GM18498 (cell line): ENCODE results near the gene URAD.
"Not testable (repeated sequence)": the region's sequence is repeated elsewhere in the genome, so short reads cannot be mapped to it uniquely, and the experiment has no call there.

Source experiments
- ATAC-seq: cut with Tn5 transposase; IDR thresholded peaks from one replicate; pipeline ENCODE4 v1.9.1; 2021; ENCODE audit warnings: mild to moderate bottlenecking, moderate library complexity; ENCODE audit not compliant: unreplicated experiment

URAD gene

DNA sequence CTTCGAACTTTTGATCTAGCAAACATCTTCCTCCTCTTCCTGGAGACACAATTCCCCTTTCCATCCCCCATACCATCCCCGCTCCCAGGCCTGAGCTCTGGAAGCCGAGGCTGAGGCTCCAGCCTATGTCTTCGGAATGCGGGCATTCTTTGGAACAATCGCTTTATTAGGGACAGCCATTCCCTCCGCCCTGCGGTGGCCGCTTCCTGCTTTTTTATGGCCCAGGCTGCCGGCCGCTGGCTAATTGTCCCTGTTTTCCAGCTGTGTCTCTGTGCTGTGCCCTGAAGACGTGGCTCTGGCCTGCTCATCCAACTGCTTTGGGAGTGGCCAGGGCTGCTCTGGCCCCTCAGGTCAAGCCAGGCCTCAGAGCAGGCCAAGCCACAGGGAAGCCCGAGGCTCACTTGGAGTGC, 17.3 kb downstream of the URAD start:
- no peak for ATAC-seq

- ATAC-seq = no peak
Measured at GRCh38 chr13:27970382-27971235, 17.9 kb downstream of the URAD start.

DNA sequence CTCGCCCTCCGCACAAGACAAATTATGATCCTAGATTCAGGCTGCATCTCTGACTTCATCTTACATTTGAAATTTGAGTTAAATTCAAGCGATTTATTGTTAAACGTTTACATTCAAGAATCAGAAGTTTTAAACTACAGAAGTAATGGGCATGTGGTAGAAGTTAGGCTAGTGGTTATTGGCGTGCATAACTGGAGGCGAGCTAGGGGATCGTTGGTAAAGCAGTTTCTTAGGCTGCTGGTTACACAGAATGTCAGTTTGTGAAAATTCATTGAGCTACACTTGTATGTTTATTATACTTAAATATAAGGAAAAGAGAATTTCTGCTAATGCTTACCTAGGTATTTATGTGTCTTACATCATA, 18.6 kb downstream of the URAD start:
- no peak for ATAC-seq

DNA sequence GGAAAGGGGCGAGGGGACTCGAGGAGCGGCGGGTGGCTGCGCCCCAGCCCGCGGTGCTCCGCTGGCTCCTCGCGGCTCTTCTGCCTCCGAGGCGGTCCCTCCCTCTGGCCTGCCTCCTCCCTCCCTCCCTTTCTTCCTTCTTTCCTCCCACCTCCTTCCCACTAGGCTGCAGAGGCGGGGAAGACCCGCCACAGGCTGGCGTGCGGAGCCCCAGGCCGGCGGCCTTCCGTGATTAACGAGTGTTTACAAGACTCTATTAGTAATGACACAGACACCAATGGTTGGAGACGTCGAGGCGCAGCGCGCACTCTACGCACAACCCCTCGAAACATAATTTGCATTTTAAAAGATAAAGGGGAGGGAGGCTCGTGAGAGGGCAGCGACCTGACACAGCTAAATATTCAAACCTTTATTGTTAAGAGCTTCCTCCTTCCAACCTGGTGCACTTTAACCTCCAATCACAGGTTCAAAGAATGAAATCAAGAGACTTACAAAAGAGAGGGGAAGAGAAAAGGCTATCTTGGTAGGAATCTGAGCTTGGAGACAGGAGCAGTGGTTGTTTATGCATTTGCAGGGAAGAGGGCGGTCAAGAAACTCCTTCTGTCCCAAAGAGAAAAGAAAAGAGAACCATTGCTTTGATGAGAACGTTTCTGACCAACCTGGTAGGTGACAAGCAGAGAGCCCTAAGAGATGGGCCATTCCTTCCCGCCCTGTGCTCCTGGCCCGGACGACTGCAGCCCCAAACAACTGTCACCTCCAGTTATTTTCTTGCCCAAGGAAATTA, 19.2 kb downstream of the URAD start, which contains the start of gene CDX2:
Gene CDX2 (minus strand): TSS at position 234 of the 784 bp plus-strand sequence. CDS start 309 bp downstream, outside the sequence.
- no peak for ATAC-seq

DNA sequence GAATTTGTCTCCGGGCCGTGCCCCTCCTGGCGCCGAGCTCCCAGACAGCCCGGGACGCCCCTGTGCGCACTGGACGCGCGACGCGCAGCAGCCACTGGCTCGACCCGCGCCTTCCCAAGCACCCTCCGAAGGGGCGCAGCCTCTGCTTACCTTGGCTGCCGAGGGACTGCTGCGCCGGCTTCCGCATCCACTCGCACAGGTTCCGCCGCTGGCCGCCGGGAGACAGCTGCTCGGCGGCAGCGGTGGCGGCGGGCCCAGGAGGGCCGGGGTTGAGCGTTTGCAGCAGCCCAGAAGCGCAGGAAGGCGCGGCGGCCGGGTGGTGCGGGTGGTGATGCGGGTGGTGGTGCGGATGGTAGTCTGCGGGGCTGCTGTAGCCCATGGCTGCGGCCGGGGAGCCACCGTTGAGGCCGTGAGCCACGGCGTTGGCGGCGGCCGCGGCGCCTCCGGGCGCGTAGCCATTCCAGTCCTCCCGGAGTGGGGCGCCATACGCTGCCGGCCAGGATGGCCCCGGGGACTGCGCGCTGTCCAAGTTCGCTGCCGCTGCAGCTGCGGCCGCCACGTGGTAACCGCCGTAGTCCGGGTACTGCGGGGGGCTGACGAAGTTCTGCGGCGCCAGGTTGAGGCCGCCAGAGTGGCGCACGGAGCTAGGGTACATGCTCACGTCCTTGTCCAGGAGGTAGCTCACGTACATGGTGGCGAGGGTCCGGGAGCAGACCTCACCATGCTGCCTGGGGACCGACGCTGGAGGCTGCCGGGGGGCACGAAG, 20.0 kb downstream of the URAD start:
- ATAC-seq = no peak

DNA sequence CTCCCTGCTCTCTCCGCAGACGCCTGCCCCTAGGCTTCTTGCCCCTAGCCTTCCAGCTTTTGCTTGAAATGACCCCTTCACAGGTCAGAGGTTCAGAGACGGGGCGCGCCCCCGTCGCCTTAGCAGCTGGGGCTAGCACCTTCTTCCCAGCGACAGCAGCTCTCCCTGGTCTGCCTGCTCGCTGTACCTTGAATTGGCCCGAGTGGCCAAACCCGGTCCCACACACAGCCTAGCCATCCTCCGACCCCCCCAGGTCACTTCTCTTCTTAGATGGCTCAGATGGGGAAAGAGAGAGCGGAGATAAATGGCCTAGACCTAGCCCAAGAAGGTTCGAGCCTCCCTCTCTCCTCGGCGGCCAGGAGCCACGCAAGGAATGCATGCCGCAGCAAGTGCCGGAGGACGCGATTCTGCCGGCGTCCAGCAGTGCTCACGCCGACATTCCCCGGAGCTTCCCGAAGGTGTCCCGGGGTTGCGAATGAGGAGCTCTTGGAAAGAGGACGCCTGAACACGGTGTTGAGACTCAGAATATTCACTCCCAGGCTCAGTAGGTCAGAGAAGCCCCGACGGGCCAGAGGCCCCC, 20.7 kb downstream of the URAD start:
- ATAC-seq = no peak

DNA sequence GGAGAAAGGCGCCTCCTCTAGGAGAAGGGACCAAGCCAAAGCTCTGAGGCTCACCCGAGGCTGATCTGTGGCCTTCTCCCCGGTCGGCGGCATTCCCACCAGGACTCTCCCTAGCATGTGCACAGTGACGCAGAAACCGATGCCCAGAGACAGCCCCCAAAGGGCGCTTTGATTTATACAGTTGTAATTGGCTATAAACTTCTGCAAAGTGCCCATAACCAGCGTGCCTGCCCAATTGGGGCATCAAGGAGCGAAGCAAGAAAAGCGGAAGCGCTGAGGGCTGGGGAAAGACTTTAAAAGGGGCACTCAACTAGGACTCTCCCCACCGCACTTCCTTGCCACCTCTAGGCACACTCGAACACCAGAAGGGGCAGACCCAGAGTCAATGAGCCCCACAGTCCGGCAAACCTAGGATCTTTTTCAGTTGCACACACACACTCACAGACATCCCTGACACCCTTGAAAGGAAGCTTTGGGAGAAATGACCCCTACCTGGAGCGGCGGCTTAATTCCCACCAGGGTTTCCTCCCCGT, 21.2 kb downstream of the URAD start:
- ATAC-seq = no peak

GRCh38 chr13:27966641-27967202, 21.8 kb downstream of the URAD start:
- no peak for ATAC-seq

GRCh38 chr13:27965740-27966640, 22.5 kb downstream of the URAD start:
- ATAC-seq = no peak

- ATAC-seq = no peak
Measured at GRCh38 chr13:27965343-27965739, 23.2 kb downstream of the URAD start.

- ATAC-seq = no peak
Measured at GRCh38 chr13:27964741-27965323, 23.7 kb downstream of the URAD start.

DNA sequence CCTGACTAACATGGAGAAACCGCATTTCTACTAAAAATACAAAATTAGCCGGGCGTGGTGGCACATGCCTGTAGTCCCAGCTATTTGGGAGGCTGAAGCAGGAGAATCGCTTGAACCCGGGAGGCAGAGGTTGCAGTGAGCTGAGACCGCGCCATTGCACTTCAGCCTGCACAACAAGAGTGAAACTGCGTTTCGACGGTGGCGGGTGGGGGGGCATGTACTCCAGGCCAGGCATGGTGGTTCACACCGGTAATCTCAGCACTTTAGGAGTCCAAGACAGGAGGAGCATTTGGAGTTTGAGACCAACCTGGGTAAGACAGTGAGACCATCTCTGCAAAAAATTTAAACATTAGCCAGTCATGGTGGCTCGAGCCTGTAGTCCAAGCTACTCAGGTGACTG, 24.3 kb downstream of the URAD start:
- not testable (repeated sequence) for ATAC-seq

DNA sequence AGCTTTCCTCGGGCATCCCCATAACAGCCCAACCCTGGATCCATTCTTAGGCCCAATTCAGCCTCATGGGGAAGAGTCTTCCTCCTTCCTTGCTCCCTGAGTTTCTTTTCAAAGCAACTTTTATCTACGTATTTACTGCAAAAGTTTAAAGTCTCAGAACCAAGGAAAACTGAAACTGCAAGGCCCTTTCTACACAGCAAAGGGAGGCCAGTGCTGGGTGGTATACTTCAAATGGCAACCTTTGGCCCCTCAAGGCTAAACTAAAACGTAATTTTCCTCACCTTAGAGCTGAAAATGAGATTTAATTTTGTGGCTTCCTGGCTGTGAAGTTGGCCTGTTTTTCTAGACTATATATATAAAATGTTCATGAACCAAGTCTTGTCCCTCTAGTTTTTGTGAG, 25.0 kb downstream of the URAD start:
- ATAC-seq = no peak

GRCh38 chr13:27962982-27963381, 25.5 kb downstream of the URAD start:
- ATAC-seq = no peak

DNA sequence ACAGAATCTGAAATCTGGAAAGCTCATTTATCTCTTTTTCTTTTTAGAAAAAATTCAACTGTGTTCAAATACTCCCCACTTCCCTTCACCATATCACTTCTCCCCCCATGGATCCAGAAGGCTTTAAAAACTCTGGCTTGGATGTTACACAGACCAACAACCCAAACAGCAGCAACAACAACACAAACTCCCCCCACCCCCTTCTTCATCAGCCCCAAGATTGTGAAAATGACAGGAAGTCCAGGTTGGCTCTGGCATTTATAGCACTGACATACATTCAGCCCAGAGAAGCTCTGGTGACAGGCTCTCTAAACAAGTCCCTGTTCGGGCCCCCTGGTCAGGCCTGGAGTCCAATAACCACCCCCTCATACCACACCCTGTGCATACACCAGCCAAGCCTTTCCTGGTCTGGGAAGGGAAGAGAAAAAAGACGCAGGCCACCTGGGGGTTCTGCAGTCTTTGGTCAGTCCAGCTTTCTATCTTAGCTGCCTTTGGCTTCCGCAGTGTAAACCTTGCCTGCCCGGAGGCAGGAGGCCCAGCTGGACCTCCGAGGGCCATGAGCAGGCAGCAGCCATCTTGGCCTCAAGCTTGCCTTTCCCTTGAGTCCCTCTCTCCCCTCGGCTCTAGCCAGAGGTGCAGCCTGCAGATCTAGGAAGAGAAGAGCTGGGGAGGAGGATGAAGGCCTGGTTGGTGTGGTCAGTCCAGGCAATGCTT, 26.2 kb downstream of the URAD start:
- no peak for ATAC-seq

- ATAC-seq = no peak
Measured at GRCh38 chr13:27961227-27962085, 27.0 kb downstream of the URAD start.
